GM18520 (cell line): ENCODE data around the gene KCNQ4.

ENCODE experiments used
- ATAC-seq: cut with Tn5 transposase; IDR thresholded peaks from one replicate; pipeline ENCODE4 v1.9.1; 2021; ENCODE audit not compliant: unreplicated experiment

KCNQ4 gene

GRCh38 chr1:40794974-40795715 lies 11.6 kb downstream of the KCNQ4 start:
- no peak for ATAC-seq

DNA sequence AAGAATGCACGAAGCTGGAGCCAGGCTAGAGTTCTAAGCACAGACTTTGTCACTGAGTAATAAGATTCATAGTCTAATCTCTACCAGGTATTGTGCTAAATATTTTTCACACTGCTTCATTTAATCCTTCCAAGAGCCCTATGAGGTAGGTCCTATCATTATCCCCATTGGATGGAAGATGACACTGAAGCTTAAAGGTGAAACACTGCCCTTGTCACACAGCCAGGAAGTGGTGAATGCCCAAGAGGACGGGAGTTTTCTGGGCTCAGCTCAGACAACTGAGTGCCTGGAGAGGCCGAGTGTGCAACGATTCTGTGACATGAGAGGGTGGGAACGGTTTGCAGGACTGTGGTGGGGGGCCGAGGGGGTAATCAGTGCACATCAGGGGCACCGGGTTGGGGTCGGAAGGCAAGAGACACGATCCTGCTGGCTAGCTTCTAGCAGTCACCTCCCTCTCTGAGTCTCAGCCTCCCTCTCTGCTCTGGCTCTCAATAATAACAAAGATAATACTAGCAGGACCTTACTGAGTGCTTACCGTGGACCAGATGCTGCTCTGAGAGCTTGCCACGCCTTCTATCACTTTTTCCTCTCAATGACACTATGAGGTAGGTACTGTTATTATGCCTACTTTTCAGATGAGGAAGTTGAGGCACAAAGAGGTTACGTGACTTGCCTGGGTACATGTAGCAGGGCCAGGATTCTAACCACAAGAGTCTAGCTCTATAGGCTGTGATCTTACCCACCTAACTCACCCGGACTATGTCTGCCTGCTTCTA lies 12.4 kb downstream of the KCNQ4 start:
- no peak for ATAC-seq

DNA sequence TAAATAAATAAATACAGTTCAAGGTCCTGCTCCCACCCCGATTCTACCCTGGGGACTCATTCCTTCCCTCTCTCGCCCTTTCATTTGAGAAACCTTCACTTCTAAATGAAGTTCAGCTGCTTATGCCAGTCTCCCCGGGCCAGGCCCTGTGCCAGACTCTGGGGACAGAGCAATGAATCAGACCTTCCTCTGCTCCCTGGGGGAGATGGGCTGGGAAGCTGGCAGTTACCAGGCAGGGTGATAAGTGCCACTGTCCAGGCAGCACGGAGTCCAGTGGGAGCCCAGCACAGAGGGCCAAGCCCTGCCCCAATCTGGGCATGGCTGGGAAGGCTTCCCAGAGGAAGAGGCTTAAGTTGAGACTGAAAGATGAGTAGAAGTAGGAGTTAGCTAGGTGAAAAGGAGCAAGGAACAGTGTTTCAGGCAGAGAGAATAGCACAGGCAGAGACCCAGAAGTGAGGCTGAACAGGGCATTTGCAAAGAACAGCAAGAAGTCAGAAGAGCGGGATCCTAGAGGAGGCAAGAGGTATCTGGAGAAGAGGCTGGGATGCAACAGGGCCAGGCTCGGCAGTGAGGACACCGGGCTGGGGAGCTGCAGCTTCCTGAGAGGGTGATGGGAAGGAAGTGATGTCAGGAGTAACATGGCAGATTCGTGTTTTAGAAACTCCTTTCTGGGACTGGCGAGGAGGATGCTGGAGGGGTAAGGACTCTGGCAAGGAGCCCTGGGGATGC lies 13.5 kb downstream of the KCNQ4 start:
- ATAC-seq: no peak

DNA sequence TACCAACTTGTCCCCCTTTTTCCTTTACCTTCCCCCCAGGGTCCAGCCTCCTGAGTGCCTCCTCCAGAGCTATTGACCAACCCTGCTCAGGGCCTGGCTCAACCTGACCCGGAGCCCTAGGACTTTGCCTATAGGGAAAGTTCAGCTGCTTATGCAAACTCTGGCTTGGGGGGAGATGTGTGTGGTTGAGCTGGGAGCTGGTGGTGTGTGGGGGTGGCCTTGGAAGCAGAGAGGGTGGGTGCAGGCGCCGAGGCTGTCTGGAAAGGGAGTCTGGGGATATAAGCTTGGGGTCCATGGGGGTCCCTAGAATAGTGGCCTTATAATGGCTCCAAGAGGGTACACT lies 14.1 kb downstream of the KCNQ4 start:
- ATAC-seq: no peak

DNA sequence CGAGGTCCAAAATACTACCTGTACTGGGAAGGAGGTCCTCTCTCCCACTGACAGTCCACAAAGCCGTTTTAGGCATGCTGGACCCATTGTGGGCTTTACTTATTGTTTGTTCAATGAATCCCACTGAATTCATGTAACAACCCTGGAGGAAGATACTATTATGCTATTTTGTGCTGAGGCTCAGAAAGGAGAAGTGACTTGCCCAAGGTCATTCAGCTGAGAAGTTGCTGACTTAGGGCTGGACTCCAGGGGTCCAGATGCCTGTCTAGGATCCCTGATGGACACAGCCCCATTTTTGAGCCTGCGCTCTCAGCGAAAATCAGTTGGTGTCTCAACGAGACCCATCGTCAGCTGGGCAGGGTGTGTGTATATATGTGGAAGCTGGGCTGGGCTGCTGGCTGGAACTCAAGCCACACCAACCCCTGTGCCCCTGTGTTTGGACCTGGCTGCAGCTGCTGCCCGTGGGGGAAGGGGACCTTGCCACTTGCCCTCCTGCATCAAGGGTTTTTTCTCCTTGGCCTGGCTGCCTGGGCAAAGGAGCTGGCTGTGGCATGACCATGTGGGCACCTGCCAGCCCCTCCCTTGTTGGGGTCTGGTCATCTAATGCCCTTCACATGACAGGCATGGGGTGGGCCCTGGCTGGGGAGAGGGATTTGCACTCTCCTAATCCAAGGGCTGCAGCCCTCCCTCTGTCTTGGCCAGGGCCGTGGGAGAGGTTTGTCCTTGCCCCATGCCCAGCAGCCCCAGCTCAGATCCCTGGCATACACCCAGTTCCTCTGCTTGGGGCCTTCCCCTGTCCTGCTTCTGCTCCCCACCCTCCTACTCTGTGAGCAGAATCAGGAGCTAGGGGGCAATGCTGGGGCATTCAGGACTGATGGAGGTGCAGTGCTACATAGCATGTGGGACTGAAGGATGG lies 15.0 kb downstream of the KCNQ4 start:
- no peak for ATAC-seq

DNA sequence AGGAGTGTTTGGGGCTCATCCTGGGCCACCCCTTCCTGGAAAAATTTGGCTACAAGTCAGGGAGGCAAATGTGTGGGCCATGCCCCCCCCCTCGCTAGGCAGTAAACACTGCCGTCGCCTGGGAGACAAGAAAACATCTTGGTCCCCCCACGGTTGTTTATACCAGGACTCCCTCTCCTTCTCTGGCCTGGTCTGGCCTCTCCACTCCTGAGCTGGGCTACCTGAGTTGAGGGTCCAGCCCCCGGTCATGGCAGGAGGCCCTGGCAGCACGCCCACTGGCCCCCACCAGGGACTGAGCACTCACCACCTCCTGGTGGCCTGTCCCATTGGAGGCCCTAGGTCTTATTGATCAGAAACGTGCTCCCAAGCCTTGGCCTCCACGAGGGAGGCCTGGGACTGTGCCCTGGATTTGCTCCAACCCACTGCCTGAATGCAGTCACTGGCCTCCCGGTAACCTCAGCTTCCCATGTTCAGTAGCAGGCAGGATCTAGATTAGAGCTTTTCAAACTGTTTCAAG lies 15.8 kb downstream of the KCNQ4 start:
- ATAC-seq: no peak

DNA sequence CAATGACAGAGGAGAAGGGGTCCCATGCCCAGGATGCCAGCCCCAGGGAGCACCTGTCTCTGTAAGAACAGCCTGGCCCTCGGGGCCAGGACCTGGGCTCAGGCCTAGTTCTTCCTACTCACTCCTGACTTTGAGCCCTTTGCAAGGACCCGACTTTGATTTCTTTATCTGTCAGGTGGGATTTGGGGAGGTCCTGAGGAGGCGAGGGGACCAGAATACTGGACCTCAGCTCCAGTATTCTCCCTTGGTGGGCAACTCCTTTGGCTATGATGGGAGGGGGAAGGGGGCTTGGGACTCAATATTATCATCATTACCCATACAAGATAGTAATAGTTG lies 18.1 kb downstream of the KCNQ4 start:
- no peak for ATAC-seq

DNA sequence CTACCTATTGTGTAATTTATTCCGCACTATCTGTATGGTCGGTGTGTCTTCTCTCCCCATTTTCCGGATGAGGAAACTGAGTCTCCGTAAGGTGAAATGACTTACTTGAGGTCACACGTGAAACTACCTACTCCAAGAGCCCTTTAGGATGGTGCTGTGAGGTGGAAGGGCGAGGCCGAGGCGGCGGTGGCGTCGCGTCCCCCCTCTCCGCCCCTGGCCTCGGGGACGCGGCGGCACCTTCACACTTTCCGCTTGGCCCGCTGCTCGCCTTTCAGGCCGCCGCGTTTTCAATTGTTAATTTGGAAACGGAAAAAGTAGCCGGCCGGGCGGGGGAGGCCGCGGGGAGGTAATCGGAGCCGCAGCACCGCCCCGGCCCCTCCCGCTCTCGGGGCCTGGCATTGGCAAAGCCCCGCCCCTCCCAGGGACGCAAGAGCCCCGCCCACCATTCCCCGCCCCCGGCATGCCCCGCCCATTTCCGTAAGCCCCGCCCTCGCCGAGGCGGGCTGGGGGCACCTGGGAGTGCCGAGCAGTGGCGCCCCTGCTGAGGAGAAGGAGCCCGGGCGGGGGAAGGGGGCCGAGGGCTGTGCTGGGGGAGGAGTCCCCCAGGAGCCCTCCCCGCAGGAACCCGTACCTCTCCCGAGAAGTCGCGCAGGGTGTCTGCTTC lies 18.6 kb downstream of the KCNQ4 start:
- ATAC-seq: no peak

- no peak for ATAC-seq
These were observed 19.1 kb downstream of the KCNQ4 start for GRCh38 chr1:40802742-40803113.

DNA sequence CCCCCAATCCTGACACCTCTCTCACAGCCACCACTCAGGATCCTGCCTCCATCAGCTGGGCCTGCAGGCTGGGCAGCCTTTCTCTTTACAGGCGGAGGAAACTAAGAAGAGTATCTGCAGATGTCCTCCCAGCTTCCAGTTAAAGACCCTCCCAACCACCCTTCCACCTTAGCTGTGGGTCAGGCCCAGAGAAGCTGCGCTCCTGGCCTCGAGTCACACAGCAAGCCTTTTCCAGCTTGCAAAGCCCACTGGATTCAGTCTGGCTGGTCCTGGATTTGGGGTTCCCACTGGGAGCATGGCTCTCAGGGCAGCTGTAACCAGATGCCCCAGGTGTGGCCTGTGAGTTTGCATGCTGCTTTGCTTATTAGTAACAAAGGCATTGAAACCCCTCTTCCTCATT lies 19.9 kb downstream of the KCNQ4 start:
- no peak for ATAC-seq

DNA sequence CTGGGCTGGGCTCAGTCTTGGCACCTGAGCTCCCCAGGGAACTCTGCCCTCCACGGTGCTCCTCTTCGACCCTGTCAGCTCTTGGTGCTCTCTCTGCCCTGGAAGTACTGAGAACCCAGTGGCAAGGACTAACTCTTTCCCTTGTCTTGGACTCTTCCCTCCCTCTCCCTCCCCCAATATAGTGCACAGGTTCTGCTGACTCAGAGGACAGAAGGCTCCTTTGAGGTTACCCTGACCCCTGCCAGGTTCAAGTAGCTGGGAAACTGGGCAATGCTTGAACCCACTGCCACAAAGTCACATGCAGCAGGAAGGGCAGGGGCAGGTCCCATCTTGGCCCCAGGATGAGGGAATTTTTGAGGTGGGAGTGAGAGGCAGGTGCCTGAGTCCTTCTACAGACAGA lies 20.3 kb downstream of the KCNQ4 start:
- no peak for ATAC-seq

DNA sequence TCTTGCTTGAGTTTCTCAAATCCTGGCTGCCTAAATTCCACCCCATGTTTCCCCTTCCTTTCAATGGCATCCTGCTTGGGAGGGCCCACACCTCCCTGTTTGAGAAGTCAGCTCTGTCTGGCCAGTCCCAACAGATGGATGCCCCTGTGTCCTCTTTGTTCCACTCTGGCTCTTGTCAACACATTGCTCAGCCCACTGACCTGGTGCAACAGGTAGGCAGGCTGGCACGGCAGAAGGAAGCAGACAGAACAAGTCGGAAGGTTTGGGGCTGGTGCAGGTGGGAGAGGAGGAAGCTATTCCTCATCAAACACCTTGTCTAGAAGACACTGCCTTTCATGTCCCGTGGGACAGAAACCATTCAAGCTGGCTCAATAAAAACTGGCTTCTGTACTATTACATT lies 22.7 kb downstream of the KCNQ4 start:
- no peak for ATAC-seq

- no peak for ATAC-seq
These were observed 23.4 kb downstream of the KCNQ4 start for GRCh38 chr1:40806731-40807695.

GRCh38 chr1:40808002-40808401 lies 24.4 kb downstream of the KCNQ4 start:
- ATAC-seq: no peak

DNA sequence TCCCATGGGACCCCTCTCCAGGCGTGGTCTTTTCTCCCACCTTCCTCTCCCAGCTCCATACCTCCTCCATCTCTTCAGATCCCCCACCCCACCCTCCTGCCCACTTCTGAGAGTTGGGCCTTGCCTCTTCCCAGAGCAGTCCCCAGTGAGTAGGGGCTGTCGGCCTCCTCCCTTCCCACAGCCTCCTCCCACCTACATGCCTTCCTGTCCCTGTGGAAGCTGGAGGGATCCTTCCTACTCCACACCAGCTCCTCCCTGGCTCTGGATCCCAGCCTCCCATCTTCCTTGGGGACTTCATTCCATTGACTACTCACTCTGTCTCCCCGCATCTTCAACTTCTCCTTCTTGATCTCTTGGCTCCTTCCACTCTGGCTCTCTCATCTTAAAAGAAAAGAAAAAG lies 24.9 kb downstream of the KCNQ4 start:
- no peak for ATAC-seq

DNA sequence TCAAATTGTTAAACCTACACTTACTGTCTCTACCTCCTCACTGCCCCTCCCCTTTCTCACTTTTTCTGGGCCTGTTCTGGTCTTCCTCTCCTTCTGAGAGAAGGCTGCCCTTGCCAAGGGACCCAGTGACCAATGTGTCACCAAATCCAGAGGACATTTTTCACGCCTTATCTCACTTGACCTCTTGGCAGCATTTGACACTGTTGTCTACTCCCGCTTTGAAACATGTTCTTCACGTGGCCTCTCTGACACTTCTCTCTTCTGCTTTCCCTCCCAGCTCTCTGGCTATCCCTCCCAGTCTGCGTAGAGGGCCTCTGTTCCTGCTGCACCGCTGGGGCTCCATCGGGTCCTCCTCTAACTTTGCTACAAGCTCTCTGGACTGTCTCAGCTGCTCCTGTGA lies 25.3 kb downstream of the KCNQ4 start:
- no peak for ATAC-seq

GRCh38 chr1:40810927-40811326 lies 27.3 kb downstream of the KCNQ4 start:
- no peak for ATAC-seq

- no peak for ATAC-seq
These were observed 31.8 kb downstream of the KCNQ4 start for GRCh38 chr1:40815420-40815819.

- no peak for ATAC-seq
These were observed 34.2 kb downstream of the KCNQ4 start for GRCh38 chr1:40817791-40818263.
